Progenitor cell of endocrine pancreas (in vitro differentiated cells): ENCODE data around the gene SPACA9. TPM values are rescaled to one million over a fixed set of nuclear protein-coding genes. Genes with fewer than 3 reads are reported as not detected.

Experiments used
- DNase-seq: peaks from one replicate; pipeline ENCODE4 v3.0.0; 2021; ENCODE audit warnings: low spot score; ENCODE audit not compliant: unreplicated experiment
- H3K27ac Mint-ChIP-seq: 2 replicates; pipeline ENCODE4 v1.8.0; 2021; ENCODE audit warnings: mild to moderate bottlenecking, moderate library complexity, mixed read lengths
- H3K27me3 Mint-ChIP-seq: 2 replicates; pipeline ENCODE4 v1.8.0; 2021; ENCODE audit warnings: mixed read lengths
- H3K36me3 Mint-ChIP-seq: 2 replicates; pipeline ENCODE4 v1.8.0; 2022; ENCODE audit warnings: mixed read lengths; ENCODE audit not compliant: insufficient read depth
- H3K4me1 Mint-ChIP-seq: 2 replicates; pipeline ENCODE4 v1.8.0; 2021; ENCODE audit warnings: low read depth, mixed read lengths
- H3K4me3 Mint-ChIP-seq: 2 replicates; pipeline ENCODE4 v1.8.0; 2021; ENCODE audit warnings: low read depth, mild to moderate bottlenecking, moderate library complexity, mixed read lengths
- H3K9me3 Mint-ChIP-seq: 2 replicates; pipeline ENCODE4 v1.8.0; 2021; ENCODE audit warnings: low read depth, mixed read lengths
- total RNA-seq: library from RNA; stranded (reverse); gene quantifications from 2 replicates; pipeline ENCODE4 v1.2.1, GENCODE V29; 2021
- TF ChIP-seq, protein P1 (sequence below): fragments of 200-600 bp; sonication (generic); IDR thresholded peaks from one replicate; pipeline ENCODE4 v1.5.0; 2021; ENCODE audit warnings: antibody characterized with exemption, mild to moderate bottlenecking; ENCODE audit not compliant: unreplicated experiment

Gene SPACA9
- total RNA-seq, 1 donor from 2014 or later, result 4.0 TPM

DNA sequence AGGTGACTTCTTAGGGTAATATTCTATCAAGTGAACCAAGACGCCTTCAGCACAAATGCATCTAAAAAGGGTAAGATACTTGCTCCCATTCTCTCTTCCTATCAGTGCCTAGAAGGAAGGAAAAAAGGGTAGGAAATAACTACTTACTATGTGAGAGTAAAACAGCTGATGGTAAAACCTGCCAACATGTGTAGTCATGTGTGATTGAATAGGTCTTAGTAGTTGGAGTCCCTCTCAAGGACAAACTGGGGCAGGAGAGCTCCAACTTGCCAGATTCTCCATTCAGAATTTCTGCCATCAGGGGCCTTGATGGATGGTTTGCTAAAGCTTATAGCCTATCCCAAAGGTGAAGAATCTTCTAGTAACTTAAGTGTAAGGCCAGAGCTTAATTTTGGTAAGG lies 60.5 kb downstream of the SPACA9 start:
- Mint-ChIP-seq H3K36me3 (peaks cover 1% of the 10 kb centered on the region), H3K9me3 (no peaks in the 10 kb centered on the region), H3K4me3 (no peak overlapping the region), H3K27me3 (no peaks in the 10 kb centered on the region), H3K27ac (no peak overlapping the region), H3K4me1 (peaks cover 11% of the 10 kb centered on the region)
- TF ChIP-seq, protein P1, sequence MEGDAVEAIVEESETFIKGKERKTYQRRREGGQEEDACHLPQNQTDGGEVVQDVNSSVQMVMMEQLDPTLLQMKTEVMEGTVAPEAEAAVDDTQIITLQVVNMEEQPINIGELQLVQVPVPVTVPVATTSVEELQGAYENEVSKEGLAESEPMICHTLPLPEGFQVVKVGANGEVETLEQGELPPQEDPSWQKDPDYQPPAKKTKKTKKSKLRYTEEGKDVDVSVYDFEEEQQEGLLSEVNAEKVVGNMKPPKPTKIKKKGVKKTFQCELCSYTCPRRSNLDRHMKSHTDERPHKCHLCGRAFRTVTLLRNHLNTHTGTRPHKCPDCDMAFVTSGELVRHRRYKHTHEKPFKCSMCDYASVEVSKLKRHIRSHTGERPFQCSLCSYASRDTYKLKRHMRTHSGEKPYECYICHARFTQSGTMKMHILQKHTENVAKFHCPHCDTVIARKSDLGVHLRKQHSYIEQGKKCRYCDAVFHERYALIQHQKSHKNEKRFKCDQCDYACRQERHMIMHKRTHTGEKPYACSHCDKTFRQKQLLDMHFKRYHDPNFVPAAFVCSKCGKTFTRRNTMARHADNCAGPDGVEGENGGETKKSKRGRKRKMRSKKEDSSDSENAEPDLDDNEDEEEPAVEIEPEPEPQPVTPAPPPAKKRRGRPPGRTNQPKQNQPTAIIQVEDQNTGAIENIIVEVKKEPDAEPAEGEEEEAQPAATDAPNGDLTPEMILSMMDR, result no peak
- DNase-seq, result no peak

Other genes starting within 250 kb of the SPACA9 start
- 16.7 and 19.1 TPM in 2 replicates for gene DDX31, start 208.9 kb upstream of the SPACA9 start, total RNA-seq
- 26.8 TPM in 2 replicates for gene GTF3C4, start 208.4 kb upstream of the SPACA9 start, total RNA-seq
- 1.1 and 1.9 TPM in 2 replicates for gene AK8, start 614 bp upstream of the SPACA9 start, total RNA-seq
- gene TSC1, start 65.7 kb downstream of the SPACA9 start, total RNA-seq, result 65.4 and 69.0 TPM in 2 replicates
- gene GFI1B, start 99.8 kb downstream of the SPACA9 start, total RNA-seq, result 0.12 TPM in 1 of 2 replicates, not detected in the other
- 91.6 and 94.0 TPM in 2 replicates for gene GTF3C5, start 152.1 kb downstream of the SPACA9 start, total RNA-seq
- 5.2 and 5.4 TPM in 2 replicates for gene CEL, start 183.1 kb downstream of the SPACA9 start, total RNA-seq
- gene RALGDS, start 242.3 kb downstream of the SPACA9 start, total RNA-seq, result 82.3 and 84.6 TPM in 2 replicates